Activated CD4-positive, alpha-beta memory T cell treated with anti-CD3 and anti-CD28 coated beads for 36 hours (primary cell): ENCODE results near the gene VASH1. TPM values are rescaled to one million over a fixed set of nuclear protein-coding genes. Genes with fewer than 3 reads are reported as not detected.

Source experiments
- CTCF ChIA-PET: fragments of 350-600 bp; sonication (Branson Sonifier 250); formaldehyde crosslinking; loops from one replicate; lab custom pipeline; 2021; ENCODE audit warnings: antibody characterized with exemption, inconsistent platforms; lab: Charles Lee
- POLR2A ChIA-PET: fragments of 350-600 bp; sonication (Branson Sonifier 250); formaldehyde crosslinking; loops from one replicate; lab custom pipeline; 2021; ENCODE audit warnings: antibody characterized with exemption; lab: Charles Lee
- DNase-seq: peaks from one replicate; pipeline ENCODE4 v3.0.0-alpha.2; 2020
- H3K27ac Mint-ChIP-seq: one replicate; pipeline ENCODE4 v1.8.0; 2021; ENCODE audit warnings: mixed read lengths
- H3K27me3 Mint-ChIP-seq: one replicate; pipeline ENCODE4 v1.8.0; 2021; ENCODE audit warnings: mixed read lengths
- H3K36me3 Mint-ChIP-seq: one replicate; pipeline ENCODE4 v1.8.0; 2021; ENCODE audit warnings: mixed read lengths
- H3K4me1 Mint-ChIP-seq: one replicate; pipeline ENCODE4 v1.8.0; 2021; ENCODE audit warnings: low read depth, mixed read lengths
- H3K4me3 Mint-ChIP-seq: one replicate; pipeline ENCODE4 v1.8.0; 2021; ENCODE audit warnings: mild to moderate bottlenecking, mixed read lengths
- H3K9me3 Mint-ChIP-seq: one replicate; pipeline ENCODE4 v1.8.0; 2021; ENCODE audit warnings: mixed read lengths
- intact Hi-C: fragments of 100-400 bp; cut with micrococcal nuclease; formaldehyde crosslinking; loops from one replicate; pipeline ENCODE4 v1.15.1; 2023
- total RNA-seq, 2 experiments: library from RNA; stranded (reverse); gene quantifications; one replicate each; pipeline ENCODE4 v1.2.3, GENCODE V29; 2021

The VASH1 gene
- total RNA-seq, 2 experiments from 2014 or later: 6.1 TPM

- CTCF ChIA-PET: interaction anchor here (0.5 to 7.3 kb wide), 4 partner anchors 12 to 89 kb away, joined by 3 to 158 read pairs (median 12); partner anchors contain the start of gene ANGEL1
- no peak overlapping the region for H3K4me3 Mint-ChIP-seq
These were observed 21.0 kb downstream of the VASH1 start for GRCh38 chr14:76782115-76782884.

GRCh38 chr14:76782885-76783566 lies 21.8 kb downstream of the VASH1 start:
- Mint-ChIP-seq H3K36me3 (peaks cover 7% of the 10 kb centered on the region), H3K9me3 (no peaks in the 10 kb centered on the region), H3K4me1 (peaks cover 31% of the 10 kb centered on the region), H3K27ac (peak overlapping the region; percentile 81), H3K27me3 (no peaks in the 10 kb centered on the region), H3K4me3 (no peak overlapping the region)
- intact Hi-C loops: loop anchor here (1.0 kb wide), 1 partner anchor 15 kb away; no protein-coding TSS in a partner anchor
- CTCF ChIA-PET: interaction anchor here (0.5 to 7.3 kb wide), 8 partner anchors 13 to 90 kb away, joined by 3 to 158 read pairs (median 16); partner anchors contain the start of genes ANGEL1 and VASH1
- POLR2A ChIA-PET: interaction anchor here (1.6 kb wide), 1 partner anchor 14 kb away, joined by 4 read pairs; no protein-coding TSS in a partner anchor
- DNase-seq: peak; percentile 55

More at GRCh38 chr14:76782115-76782884, 21.0 kb downstream of the VASH1 start:
- intact Hi-C loops: loop anchor here (1.0 kb wide), 1 partner anchor 14 kb away; no protein-coding TSS in a partner anchor
- POLR2A ChIA-PET: interaction anchor here (1.6 kb wide), 1 partner anchor 14 kb away, joined by 4 read pairs; no protein-coding TSS in a partner anchor
- no peak for DNase-seq
- peak overlapping the region; percentile 81 for H3K27ac Mint-ChIP-seq
- H3K9me3 Mint-ChIP-seq: no peaks in the 10 kb centered on the region
- H3K36me3 Mint-ChIP-seq: peaks cover 4% of the 10 kb centered on the region
- H3K27me3 Mint-ChIP-seq: no peaks in the 10 kb centered on the region
- H3K4me1 Mint-ChIP-seq: peaks cover 31% of the 10 kb centered on the region

GRCh38 chr14:76784266-76784874 lies 23.1 kb downstream of the VASH1 start:
- CTCF ChIA-PET: interaction anchor here (0.6 to 7.3 kb wide), 16 partner anchors 9 to 311 kb away, joined by 3 to 158 read pairs (median 13); partner anchors contain the start of genes ANGEL1 and VASH1
- Mint-ChIP-seq H3K4me1 (peaks cover 31% of the 10 kb centered on the region), H3K9me3 (no peaks in the 10 kb centered on the region), H3K4me3 (no peak overlapping the region), H3K27ac (no peak overlapping the region), H3K36me3 (peaks cover 10% of the 10 kb centered on the region), H3K27me3 (no peaks in the 10 kb centered on the region)
- intact Hi-C loops: loop anchor here (1.0 to 2.0 kb wide), 2 partner anchors 24 to 74 kb away; partner anchors contain the start of gene VASH1
- POLR2A ChIA-PET: interaction anchor here (1.1 kb wide), 1 partner anchor 312 kb away, joined by 3 read pairs; no protein-coding TSS in a partner anchor
- DNase-seq: peak; percentile 5

GRCh38 chr14:76784881-76785280 lies 23.6 kb downstream of the VASH1 start:
- DNase-seq: peak; percentile 81
- ChIA-PET CTCF (interaction anchor here (0.6 to 7.3 kb wide), 19 partner anchors 9 to 310 kb away, joined by 3 to 158 read pairs (median 6); partner anchors contain the start of genes ANGEL1 and VASH1), POLR2A (interaction anchor here (1.1 kb wide), 1 partner anchor 311 kb away, joined by 3 read pairs; no protein-coding TSS in a partner anchor)
- Mint-ChIP-seq H3K9me3 (no peaks in the 10 kb centered on the region), H3K27me3 (no peaks in the 10 kb centered on the region), H3K27ac (no peak overlapping the region), H3K36me3 (peaks cover 10% of the 10 kb centered on the region), H3K4me3 (no peak overlapping the region), H3K4me1 (peaks cover 31% of the 10 kb centered on the region)
- intact Hi-C loops: loop anchor here (1.0 to 2.0 kb wide), 2 partner anchors 24 to 75 kb away; partner anchors contain the start of gene VASH1

- Mint-ChIP-seq H3K27me3 (no peaks in the 10 kb centered on the region), H3K9me3 (no peaks in the 10 kb centered on the region), H3K4me3 (no peak overlapping the region), H3K27ac (no peak overlapping the region), H3K4me1 (peaks cover 31% of the 10 kb centered on the region), H3K36me3 (peaks cover 12% of the 10 kb centered on the region)
- intact Hi-C loops: no loop called here
- no peak for DNase-seq
- POLR2A ChIA-PET: no interaction called here
- CTCF ChIA-PET: interaction anchor here (3.1 to 7.3 kb wide), 2 partner anchors 24 to 76 kb away, joined by 27 to 158 read pairs; partner anchors contain the start of gene ANGEL1
These were observed 25.3 kb downstream of the VASH1 start for GRCh38 chr14:76786601-76787000.

- H3K4me1 Mint-ChIP-seq: no peaks in the 10 kb centered on the region
- no peaks in the 10 kb centered on the region for H3K27me3 Mint-ChIP-seq
- ChIA-PET CTCF (no interaction called here), POLR2A (no interaction called here)
- no peak overlapping the region for H3K4me3 Mint-ChIP-seq
- no peaks in the 10 kb centered on the region for H3K9me3 Mint-ChIP-seq
- H3K36me3 Mint-ChIP-seq: peaks cover 19% of the 10 kb centered on the region
- intact Hi-C loops: no loop called here
- H3K27ac Mint-ChIP-seq: no peak overlapping the region
- no peak for DNase-seq
These were observed 31.2 kb downstream of the VASH1 start for GRCh38 chr14:76792422-76792821.

GRCh38 chr14:76793324-76793723 lies 32.1 kb downstream of the VASH1 start:
- DNase-seq: no peak
- no peak overlapping the region for H3K27ac Mint-ChIP-seq
- no peaks in the 10 kb centered on the region for H3K9me3 Mint-ChIP-seq
- H3K36me3 Mint-ChIP-seq: peaks cover 22% of the 10 kb centered on the region
- POLR2A ChIA-PET: no interaction called here
- H3K27me3 Mint-ChIP-seq: no peaks in the 10 kb centered on the region
- intact Hi-C loops: no loop called here
- CTCF ChIA-PET: no interaction called here
- no peak overlapping the region for H3K4me3 Mint-ChIP-seq
- H3K4me1 Mint-ChIP-seq: no peaks in the 10 kb centered on the region

GRCh38 chr14:76793956-76794355 lies 32.7 kb downstream of the VASH1 start:
- H3K27ac Mint-ChIP-seq: no peak overlapping the region
- CTCF ChIA-PET: no interaction called here
- no peaks in the 10 kb centered on the region for H3K27me3 Mint-ChIP-seq
- POLR2A ChIA-PET: no interaction called here
- intact Hi-C loops: no loop called here
- H3K4me3 Mint-ChIP-seq: no peak overlapping the region
- H3K4me1 Mint-ChIP-seq: no peaks in the 10 kb centered on the region
- no peaks in the 10 kb centered on the region for H3K9me3 Mint-ChIP-seq
- DNase-seq: no peak
- H3K36me3 Mint-ChIP-seq: peaks cover 20% of the 10 kb centered on the region

GRCh38 chr14:76806446-76806845 lies 45.2 kb downstream of the VASH1 start:
- DNase-seq: no peak
- ChIA-PET POLR2A (no interaction called here), CTCF (interaction anchor here (2.1 to 3.1 kb wide), 2 partner anchors 22 to 96 kb away, joined by 8 to 18 read pairs; no protein-coding TSS in a partner anchor)
- Mint-ChIP-seq H3K4me1 (peaks cover 17% of the 10 kb centered on the region), H3K9me3 (no peaks in the 10 kb centered on the region), H3K27me3 (no peaks in the 10 kb centered on the region), H3K27ac (no peak overlapping the region), H3K4me3 (no peak overlapping the region), H3K36me3 (peaks cover 42% of the 10 kb centered on the region)
- intact Hi-C loops: no loop called here

- no peak overlapping the region for H3K4me3 Mint-ChIP-seq
- peaks cover 20% of the 10 kb centered on the region for H3K4me1 Mint-ChIP-seq
- H3K9me3 Mint-ChIP-seq: no peaks in the 10 kb centered on the region
- DNase-seq: no peak
- POLR2A ChIA-PET: no interaction called here
- peaks cover 34% of the 10 kb centered on the region for H3K36me3 Mint-ChIP-seq
- no peak overlapping the region for H3K27ac Mint-ChIP-seq
- CTCF ChIA-PET: interaction anchor here (1.4 kb wide), 1 partner anchor 97 kb away, joined by 5 read pairs; no protein-coding TSS in a partner anchor
- no peaks in the 10 kb centered on the region for H3K27me3 Mint-ChIP-seq
- intact Hi-C loops: no loop called here
These were observed 46.7 kb downstream of the VASH1 start for GRCh38 chr14:76808011-76808410.

- POLR2A ChIA-PET: no interaction called here
- H3K36me3 Mint-ChIP-seq: peaks cover 27% of the 10 kb centered on the region
- no peak overlapping the region for H3K27ac Mint-ChIP-seq
These were observed 47.7 kb downstream of the VASH1 start for GRCh38 chr14:76808990-76809389.

More at GRCh38 chr14:76808990-76809389, 47.7 kb downstream of the VASH1 start:
- peaks cover 19% of the 10 kb centered on the region for H3K4me1 Mint-ChIP-seq
- no peaks in the 10 kb centered on the region for H3K27me3 Mint-ChIP-seq
- DNase-seq: no peak
- no peak overlapping the region for H3K4me3 Mint-ChIP-seq
- H3K9me3 Mint-ChIP-seq: no peaks in the 10 kb centered on the region
- intact Hi-C loops: no loop called here
- CTCF ChIA-PET: interaction anchor here (4.2 to 4.7 kb wide), 2 partner anchors 23 to 99 kb away, joined by 27 to 70 read pairs; no protein-coding TSS in a partner anchor
